Gastroesophageal sphincter (tissue), 3 donors: ENCODE data around the gene PAXX.

Source experiments
- POLR2AphosphoS5 ChIP-seq: sonication (generic); formaldehyde crosslinking; IDR thresholded peaks from one replicate; pipeline ENCODE4 v1.6.1; 2017; ENCODE audit warnings: antibody characterized with exemption
- TF ChIP-seq, protein P1 (sequence below), 4 experiments: fragments of 200-600 bp in 2 of 4; fragments of 450-650 bp in 2 of 4; sonication (generic) in 1 of 4; IDR thresholded peaks; one replicate each; pipeline ENCODE4 v1.5.1; 2017 to 2019; ENCODE audit warnings: antibody characterized with exemption in 4 of 4, mild to moderate bottlenecking in 2 of 4, moderate library complexity in 2 of 4

DNA sequence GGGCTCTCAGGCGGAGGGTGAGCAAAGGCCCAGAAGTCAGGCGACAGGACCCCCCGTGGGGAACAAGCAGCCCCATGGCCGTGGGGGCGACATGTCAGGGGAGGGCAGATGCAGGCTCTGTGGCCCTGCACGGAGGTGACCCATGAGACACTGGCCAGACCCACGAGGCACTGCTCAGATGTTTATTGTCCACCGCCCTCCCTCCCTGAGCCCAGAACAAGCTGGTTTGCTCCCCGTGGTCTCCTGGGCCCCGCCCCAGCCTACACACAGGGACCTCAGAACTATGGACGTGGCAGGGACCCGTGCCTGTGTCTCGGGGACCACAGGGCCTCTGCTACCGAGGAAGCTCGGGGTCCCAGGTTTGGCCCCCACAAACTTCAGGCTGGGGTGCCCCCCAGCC lies 37.8 kb downstream of the PAXX start:
- TF ChIP-seq, protein P1, sequence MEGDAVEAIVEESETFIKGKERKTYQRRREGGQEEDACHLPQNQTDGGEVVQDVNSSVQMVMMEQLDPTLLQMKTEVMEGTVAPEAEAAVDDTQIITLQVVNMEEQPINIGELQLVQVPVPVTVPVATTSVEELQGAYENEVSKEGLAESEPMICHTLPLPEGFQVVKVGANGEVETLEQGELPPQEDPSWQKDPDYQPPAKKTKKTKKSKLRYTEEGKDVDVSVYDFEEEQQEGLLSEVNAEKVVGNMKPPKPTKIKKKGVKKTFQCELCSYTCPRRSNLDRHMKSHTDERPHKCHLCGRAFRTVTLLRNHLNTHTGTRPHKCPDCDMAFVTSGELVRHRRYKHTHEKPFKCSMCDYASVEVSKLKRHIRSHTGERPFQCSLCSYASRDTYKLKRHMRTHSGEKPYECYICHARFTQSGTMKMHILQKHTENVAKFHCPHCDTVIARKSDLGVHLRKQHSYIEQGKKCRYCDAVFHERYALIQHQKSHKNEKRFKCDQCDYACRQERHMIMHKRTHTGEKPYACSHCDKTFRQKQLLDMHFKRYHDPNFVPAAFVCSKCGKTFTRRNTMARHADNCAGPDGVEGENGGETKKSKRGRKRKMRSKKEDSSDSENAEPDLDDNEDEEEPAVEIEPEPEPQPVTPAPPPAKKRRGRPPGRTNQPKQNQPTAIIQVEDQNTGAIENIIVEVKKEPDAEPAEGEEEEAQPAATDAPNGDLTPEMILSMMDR (IDR thresholded peaks at IDR 0.05), result no peak
- no peak for TF ChIP-seq POLR2AphosphoS5
